Endothelial cell of umbilical vein (primary cell): ENCODE results near the gene UBE2F. TPM values are rescaled to one million over a fixed set of nuclear protein-coding genes. Genes with fewer than 3 reads are reported as not detected.

Source experiments
- BruUV-seq: library from RNA; stranded (reverse); fragments of 400-500 nt; replicated peaks from 2 replicates; lab custom pipeline; 2021; lab: Mats Ljungman, UMichigan
- CTCF ChIA-PET: fragments of 300-600, 350-600 bp; sonication (Branson Sonifier 250); formaldehyde crosslinking; loops from one replicate; lab custom pipeline; 2021; ENCODE audit warnings: antibody characterized with exemption, inconsistent platforms; lab: Charles Lee
- POLR2A ChIA-PET: fragments of 300-600, 350-600 bp; sonication (Branson Sonifier 250); formaldehyde crosslinking; loops from one replicate; lab custom pipeline; 2021; ENCODE audit warnings: antibody characterized with exemption, inconsistent platforms; lab: Charles Lee
- DNase-seq: peaks from one replicate; pipeline ENCODE4 v3.0.0-alpha.2; 2011; ENCODE audit warnings: low read depth, low spot score
- FAIRE-seq: peaks from 2 replicates; lab custom pipeline; 2011; peaks lifted over from hg19 to GRCh38; lab: Jason Lieb, UNC
- H2AFZ ChIP-seq: 2 replicates; pipeline ENCODE4 v1.6.0; 2012; ENCODE audit warnings: low read depth, low read length, control low read depth, inconsistent platforms
- H3K27ac ChIP-seq: 2 replicates; pipeline ENCODE4 v1.5.1; 2011; ENCODE audit warnings: low read depth, mild to moderate bottlenecking, control low read depth, low read length, moderate library complexity; ENCODE audit not compliant: insufficient read depth
- H3K27me3 ChIP-seq, 2 experiments: 2 replicates each; pipeline versions ENCODE4 v1.6.0 to v1.6.1; 2011; ENCODE audit warnings: low read length in 2 of 2, mixed read lengths in 1 of 2; ENCODE audit not compliant: control insufficient read depth in 2 of 2, insufficient read depth in 2 of 2
- H3K36me3 ChIP-seq, 2 experiments: 2 replicates in 1 of 2; 3 replicates in 1 of 2; pipeline ENCODE4 v1.5.1; 2011; ENCODE audit warnings: low read length in 2 of 2, mild to moderate bottlenecking in 1 of 2, moderate library complexity in 1 of 2; ENCODE audit not compliant: control insufficient read depth in 2 of 2, insufficient read depth in 2 of 2; ENCODE audit errors: extremely low read depth in 1 of 2
- H3K4me1 ChIP-seq: 3 replicates; pipeline ENCODE4 v1.5.1; 2011; ENCODE audit warnings: mild to moderate bottlenecking, low read length; ENCODE audit not compliant: control insufficient read depth, insufficient read depth; ENCODE audit errors: extremely low read depth
- H3K4me2 ChIP-seq: 2 replicates; pipeline ENCODE4 v1.6.1; 2011; ENCODE audit warnings: low read length, control low read depth, mixed read lengths; ENCODE audit not compliant: insufficient read depth
- H3K4me3 ChIP-seq, 3 experiments: fragments of 200-600 bp in 1 of 3; sonication (generic), shearing (Covaris generic) in 1 of 3; replicated peaks in 1 of 3; 2 replicates each; pipeline ENCODE4 v1.5.1; 2011 to 2016; ENCODE audit warnings: control low read depth in 3 of 3, low read length in 3 of 3, mild to moderate bottlenecking in 2 of 3, inconsistent platforms in 1 of 3, low read depth in 1 of 3, moderate library complexity in 1 of 3; ENCODE audit not compliant: insufficient read depth in 1 of 3
- H3K79me2 ChIP-seq: 2 replicates; pipeline ENCODE4 v1.6.0; 2012; ENCODE audit warnings: low read length, inconsistent platforms; ENCODE audit not compliant: control insufficient read depth, insufficient read depth
- H3K9ac ChIP-seq: replicated peaks from 2 replicates; pipeline ENCODE3; 2011; ENCODE audit warnings: low read length, control low read depth; ENCODE audit not compliant: insufficient read depth; ENCODE audit errors: extremely low read depth
- H3K9me1 ChIP-seq: replicated peaks from 3 replicates; pipeline ENCODE4 v1.6.0; 2011; ENCODE audit warnings: mild to moderate bottlenecking, low read length; ENCODE audit not compliant: control insufficient read depth, insufficient read depth; ENCODE audit errors: extremely low read depth
- H3K9me3 ChIP-seq: replicated peaks from 2 replicates; pipeline ENCODE4 v1.5.1; 2012; ENCODE audit warnings: low read length, inconsistent platforms; ENCODE audit not compliant: control insufficient read depth, insufficient read depth
- H4K20me1 ChIP-seq: replicated peaks from 2 replicates; pipeline ENCODE3; 2011; ENCODE audit warnings: mild to moderate bottlenecking, low read length; ENCODE audit not compliant: control insufficient read depth, insufficient read depth; ENCODE audit errors: extremely low read depth
- EZH2 ChIP-seq: IDR thresholded peaks from 2 replicates; pipeline ENCODE4 v1.6.1; 2012; ENCODE audit warnings: borderline replicate concordance, low read depth, mild to moderate bottlenecking, moderate library complexity, low read length, inconsistent platforms; ENCODE audit not compliant: severe bottlenecking
- FOS ChIP-seq: IDR thresholded peaks from 2 replicates; pipeline ENCODE4 v1.6.1; 2011; ENCODE audit warnings: mild to moderate bottlenecking, low read length, moderate library complexity, borderline replicate concordance; ENCODE audit not compliant: insufficient read depth
- JUN ChIP-seq: IDR thresholded peaks from 2 replicates; pipeline ENCODE4 v1.6.1; 2011; ENCODE audit warnings: borderline replicate concordance, low read depth; ENCODE audit not compliant: insufficient read length, insufficient read depth
- MAX ChIP-seq: IDR thresholded peaks from 2 replicates; pipeline ENCODE4 v1.6.1; 2011; ENCODE audit not compliant: insufficient read depth, insufficient read length
- MYC ChIP-seq: IDR thresholded peaks from one replicate; pipeline ENCODE4 v1.6.1; 2011; ENCODE audit warnings: mild to moderate bottlenecking, low read depth, low read length
- POLR2A ChIP-seq: IDR thresholded peaks from 2 replicates; pipeline ENCODE4 v1.6.1; 2012; ENCODE audit warnings: low read depth, mild to moderate bottlenecking, control low read depth, low read length
- POLR2AphosphoS5 ChIP-seq: IDR thresholded peaks from 2 replicates; pipeline ENCODE4 v1.6.1; 2012; ENCODE audit warnings: low read depth, mild to moderate bottlenecking, control low read depth, low read length, moderate library complexity; ENCODE audit not compliant: insufficient read depth
- dilution Hi-C: fragments of 300-500 bp; cut with MboI; formaldehyde crosslinking; loops from one replicate; pipeline ENCODE4 v1.15.0; 2019; ENCODE audit warnings: low sequenced_read_pairs; ENCODE audit not compliant: extremely low pct_ligation_motif_present
- intact Hi-C: fragments of 100-400 bp; cut with micrococcal nuclease; formaldehyde crosslinking; loops from one replicate; pipeline ENCODE4 v1.10.0; 2022
- polyA plus RNA-seq, 4 experiments: library from polyadenylated mRNA; depleted of rRNA in 3 of 4; stranded (reverse) in 3 of 4; unstranded in 1 of 4; fragments of >200 nt; gene quantifications; 2 replicates each; pipeline versions ENCODE4 v1.2.1 to v1.2.3, GENCODE V29; 2011 to 2012; ENCODE audit warnings: missing spikeins in 1 of 4
- total RNA-seq: library from RNA; stranded (reverse); gene quantifications from 2 replicates; pipeline ENCODE4 v1.2.3, GENCODE V29; 2021

UBE2F gene
- total and polyA plus RNA-seq, 2 donors (not counting 3 experiments of a cell fraction or from before 2014, with no cell fraction given), result 42.3 to 45.6 TPM

GRCh38 chr2:238081150-238081549 lies 114.3 kb downstream of the UBE2F start:
- BruUV-seq, result no TSS peak
- no peak overlapping the region for H3K4me3 ChIP-seq
- H3K36me3 ChIP-seq, result peaks cover 0 to 18% of the 10 kb centered on the region in 2 experiments
- ChIA-PET POLR2A (no interaction called here), CTCF (no interaction called here)
- H2AFZ ChIP-seq, result no peak overlapping the region
- H3K4me1 ChIP-seq, result no peaks in the 10 kb centered on the region
- H3K9ac ChIP-seq, result no peak overlapping the region
- no peaks in the 10 kb centered on the region for H3K79me2 ChIP-seq
- dilution Hi-C loops, result no loop called here
- DNase-seq (no peak), FAIRE-seq (no peak)
- H3K9me1 ChIP-seq, result no peaks in the 10 kb centered on the region
- H3K4me2 ChIP-seq, result no peak overlapping the region
- no peaks in the 10 kb centered on the region for H3K27me3 ChIP-seq
- no peak overlapping the region for H3K27ac ChIP-seq
- no peaks in the 10 kb centered on the region for H3K9me3 ChIP-seq
- no peaks in the 10 kb centered on the region for H4K20me1 ChIP-seq
- intact Hi-C loops, result no loop called here
- TF ChIP-seq POLR2A, result no peak
- no peak for TF ChIP-seq MYC
- no peak for TF ChIP-seq EZH2
- no peak for TF ChIP-seq FOS
- TF ChIP-seq POLR2AphosphoS5, result no peak
- TF ChIP-seq MAX, result no peak
- TF ChIP-seq JUN, result no peak

- Histone ChIP-seq H3K4me2 (no peak overlapping the region), H3K4me1 (no peaks in the 10 kb centered on the region), H3K4me3 (no peak overlapping the region), H3K36me3 (peaks cover 0 to 18% of the 10 kb centered on the region in 2 experiments), H3K27me3 (no peaks in the 10 kb centered on the region), H4K20me1 (no peaks in the 10 kb centered on the region), H3K9me3 (no peaks in the 10 kb centered on the region), H3K9me1 (no peaks in the 10 kb centered on the region), H3K79me2 (no peaks in the 10 kb centered on the region), H3K27ac (no peak overlapping the region), H2AFZ (no peak overlapping the region), H3K9ac (no peak overlapping the region)
- POLR2A ChIA-PET, result no interaction called here
- no TSS peak for BruUV-seq
- DNase-seq, result no peak
- TF ChIP-seq MAX (no peak), EZH2 (no peak), MYC (no peak), FOS (no peak), POLR2AphosphoS5 (no peak), JUN (no peak), POLR2A (no peak)
- FAIRE-seq, result no peak
- dilution Hi-C loops (no loop called here), intact Hi-C loops (no loop called here)
- CTCF ChIA-PET, result no interaction called here
Measured at GRCh38 chr2:238081561-238081960, 114.7 kb downstream of the UBE2F start.
